C4-2B (cell line): ENCODE measurements around the gene MDFIC2.

Experiments used
- ZFX ChIP-seq: fragments of 450-650 bp; IDR thresholded peaks from 2 replicates; pipeline ENCODE4 v1.6.1; 2017
- TF ChIP-seq, protein P1 (sequence below): fragments of 450-650 bp; conservative IDR thresholded peaks from 2 replicates; pipeline ENCODE4 v1.5.1; 2017; ENCODE audit warnings: mild to moderate bottlenecking

- TF ChIP-seq, protein P1, sequence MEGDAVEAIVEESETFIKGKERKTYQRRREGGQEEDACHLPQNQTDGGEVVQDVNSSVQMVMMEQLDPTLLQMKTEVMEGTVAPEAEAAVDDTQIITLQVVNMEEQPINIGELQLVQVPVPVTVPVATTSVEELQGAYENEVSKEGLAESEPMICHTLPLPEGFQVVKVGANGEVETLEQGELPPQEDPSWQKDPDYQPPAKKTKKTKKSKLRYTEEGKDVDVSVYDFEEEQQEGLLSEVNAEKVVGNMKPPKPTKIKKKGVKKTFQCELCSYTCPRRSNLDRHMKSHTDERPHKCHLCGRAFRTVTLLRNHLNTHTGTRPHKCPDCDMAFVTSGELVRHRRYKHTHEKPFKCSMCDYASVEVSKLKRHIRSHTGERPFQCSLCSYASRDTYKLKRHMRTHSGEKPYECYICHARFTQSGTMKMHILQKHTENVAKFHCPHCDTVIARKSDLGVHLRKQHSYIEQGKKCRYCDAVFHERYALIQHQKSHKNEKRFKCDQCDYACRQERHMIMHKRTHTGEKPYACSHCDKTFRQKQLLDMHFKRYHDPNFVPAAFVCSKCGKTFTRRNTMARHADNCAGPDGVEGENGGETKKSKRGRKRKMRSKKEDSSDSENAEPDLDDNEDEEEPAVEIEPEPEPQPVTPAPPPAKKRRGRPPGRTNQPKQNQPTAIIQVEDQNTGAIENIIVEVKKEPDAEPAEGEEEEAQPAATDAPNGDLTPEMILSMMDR, result no peak
- no peak for TF ChIP-seq ZFX
Observed at GRCh38 chr3:70189884-70190473, 122.5 kb downstream of the MDFIC2 start.
